ENCODE measurements around the gene PRG2.
A peak's percentile ranks its signal among the peaks of the same experiment; 100 is the strongest.

Gene PRG2

DNA sequence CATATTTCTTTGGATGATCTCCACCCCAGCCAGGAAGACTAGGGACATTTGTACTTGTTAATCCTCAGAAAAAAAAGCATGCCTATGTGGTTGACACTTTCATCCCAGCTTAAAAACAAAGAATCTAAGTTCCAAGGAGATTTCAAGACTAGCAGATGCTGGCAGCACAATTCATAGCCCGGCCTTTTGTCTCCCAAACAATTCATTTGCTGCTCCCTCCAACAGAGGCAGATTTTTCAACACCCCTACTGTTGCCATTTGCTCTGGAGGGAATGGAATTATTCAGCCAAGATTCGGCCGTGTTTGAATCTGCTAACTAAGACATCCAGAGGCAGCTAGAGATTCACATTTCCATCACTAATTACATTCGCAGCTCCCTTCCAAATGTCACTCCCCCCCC is 37.0 kb downstream of the PRG2 start:
- TF ChIP-seq, protein P1, sequence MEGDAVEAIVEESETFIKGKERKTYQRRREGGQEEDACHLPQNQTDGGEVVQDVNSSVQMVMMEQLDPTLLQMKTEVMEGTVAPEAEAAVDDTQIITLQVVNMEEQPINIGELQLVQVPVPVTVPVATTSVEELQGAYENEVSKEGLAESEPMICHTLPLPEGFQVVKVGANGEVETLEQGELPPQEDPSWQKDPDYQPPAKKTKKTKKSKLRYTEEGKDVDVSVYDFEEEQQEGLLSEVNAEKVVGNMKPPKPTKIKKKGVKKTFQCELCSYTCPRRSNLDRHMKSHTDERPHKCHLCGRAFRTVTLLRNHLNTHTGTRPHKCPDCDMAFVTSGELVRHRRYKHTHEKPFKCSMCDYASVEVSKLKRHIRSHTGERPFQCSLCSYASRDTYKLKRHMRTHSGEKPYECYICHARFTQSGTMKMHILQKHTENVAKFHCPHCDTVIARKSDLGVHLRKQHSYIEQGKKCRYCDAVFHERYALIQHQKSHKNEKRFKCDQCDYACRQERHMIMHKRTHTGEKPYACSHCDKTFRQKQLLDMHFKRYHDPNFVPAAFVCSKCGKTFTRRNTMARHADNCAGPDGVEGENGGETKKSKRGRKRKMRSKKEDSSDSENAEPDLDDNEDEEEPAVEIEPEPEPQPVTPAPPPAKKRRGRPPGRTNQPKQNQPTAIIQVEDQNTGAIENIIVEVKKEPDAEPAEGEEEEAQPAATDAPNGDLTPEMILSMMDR (IDR thresholded peaks at IDR 0.05): no peak
- Histone ChIP-seq H3K27me3 (no peaks in the 10 kb centered on the region), H3K4me1 (ENCODE audit: control insufficient read depth in 1 of 2, insufficient read depth in 1 of 2, low read depth in 1 of 2, low read length in 1 of 2) (peaks cover 0 to 8% of the 10 kb centered on the region in 2 experiments), H3K4me3 (ENCODE audit: low read depth in 1 of 2, low read length in 1 of 2) (no peak overlapping the region), H3K27ac (no peak overlapping the region), H3K9me3 (no peaks in the 10 kb centered on the region), H3K36me3 (no peaks in the 10 kb centered on the region)

DNA sequence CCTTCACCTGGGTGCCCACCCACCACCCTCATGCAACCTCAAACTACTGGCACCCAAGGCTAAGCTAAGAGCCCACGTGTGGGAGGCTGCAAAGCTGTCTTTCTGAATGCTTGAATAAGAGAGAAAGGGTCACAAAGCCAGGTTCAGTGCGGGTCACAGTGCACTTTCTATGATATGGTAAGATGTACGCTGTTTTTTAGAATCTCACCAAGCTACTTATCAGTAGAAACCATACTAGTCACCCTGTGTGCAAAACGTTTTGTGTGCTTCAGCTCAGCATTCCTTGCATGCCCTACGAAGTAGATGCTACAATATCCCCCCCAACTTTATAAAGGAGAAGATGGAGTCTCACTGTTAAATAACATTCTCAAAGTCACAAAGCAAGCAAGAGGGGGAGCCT is 37.4 kb downstream of the PRG2 start:
- no peaks in the 10 kb centered on the region for H3K36me3 ChIP-seq

DNA sequence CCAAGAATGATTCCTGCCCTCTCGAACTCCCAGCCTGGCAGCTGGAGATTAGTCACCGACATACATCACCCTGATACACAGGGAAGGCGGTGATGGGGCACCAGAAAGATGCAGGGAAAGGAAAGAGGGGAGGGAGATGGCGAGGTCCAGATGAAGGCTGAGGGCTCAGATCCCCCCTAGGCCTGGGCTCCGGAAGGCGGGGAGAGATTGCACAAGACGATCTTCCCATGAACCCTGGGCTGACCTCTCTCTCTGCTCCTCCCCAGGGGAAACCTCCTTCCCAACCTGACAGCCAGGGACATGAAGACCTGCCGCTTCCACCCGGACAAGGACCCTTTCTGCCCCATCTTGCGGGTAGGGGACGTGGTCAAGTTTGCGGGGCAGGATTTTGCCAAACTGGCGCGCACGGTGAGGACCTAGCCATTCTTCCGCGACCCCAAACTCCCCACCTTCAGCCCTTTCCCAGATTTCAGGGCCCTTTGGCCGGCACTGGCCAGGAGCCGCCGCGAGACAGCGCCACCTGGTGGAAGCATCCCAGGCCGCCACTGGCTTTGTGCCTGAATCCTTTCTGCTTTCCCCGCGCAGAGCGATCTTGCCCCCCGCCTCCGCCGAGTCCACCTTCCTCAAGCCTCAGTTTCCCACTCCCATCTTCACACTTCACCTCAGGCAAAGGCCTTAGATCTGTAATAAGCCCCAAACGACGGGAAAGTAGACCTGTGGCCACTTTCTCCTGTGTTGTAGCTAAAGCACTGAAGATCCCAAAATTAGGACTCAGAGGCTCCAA is 40.8 kb downstream of the PRG2 start:
- H3K9me3 ChIP-seq: no peaks in the 10 kb centered on the region
- peaks cover 0 to 6% of the 10 kb centered on the region in 2 experiments for H3K4me1 ChIP-seq (ENCODE audit: control insufficient read depth in 1 of 2, insufficient read depth in 1 of 2, low read depth in 1 of 2, low read length in 1 of 2)
- H3K27ac ChIP-seq: no peak overlapping the region
- H3K36me3 ChIP-seq: no peaks in the 10 kb centered on the region
- TF ChIP-seq, protein P1 (IDR thresholded peaks at IDR 0.05): peak; percentile 80
- no peak overlapping the region for H3K4me3 ChIP-seq (ENCODE audit: low read depth in 1 of 2, low read length in 1 of 2)
- H3K27me3 ChIP-seq: no peaks in the 10 kb centered on the region

More for the DNA sequence above, 37.4 kb downstream of the PRG2 start:
- Histone ChIP-seq H3K4me1 (ENCODE audit: control insufficient read depth in 1 of 2, insufficient read depth in 1 of 2, low read depth in 1 of 2, low read length in 1 of 2) (peaks cover 0 to 8% of the 10 kb centered on the region in 2 experiments), H3K4me3 (ENCODE audit: low read depth in 1 of 2, low read length in 1 of 2) (no peak overlapping the region), H3K27ac (no peak overlapping the region), H3K9me3 (no peaks in the 10 kb centered on the region), H3K27me3 (no peaks in the 10 kb centered on the region)
- TF ChIP-seq, protein P1 (IDR thresholded peaks at IDR 0.05): no peak

DNA sequence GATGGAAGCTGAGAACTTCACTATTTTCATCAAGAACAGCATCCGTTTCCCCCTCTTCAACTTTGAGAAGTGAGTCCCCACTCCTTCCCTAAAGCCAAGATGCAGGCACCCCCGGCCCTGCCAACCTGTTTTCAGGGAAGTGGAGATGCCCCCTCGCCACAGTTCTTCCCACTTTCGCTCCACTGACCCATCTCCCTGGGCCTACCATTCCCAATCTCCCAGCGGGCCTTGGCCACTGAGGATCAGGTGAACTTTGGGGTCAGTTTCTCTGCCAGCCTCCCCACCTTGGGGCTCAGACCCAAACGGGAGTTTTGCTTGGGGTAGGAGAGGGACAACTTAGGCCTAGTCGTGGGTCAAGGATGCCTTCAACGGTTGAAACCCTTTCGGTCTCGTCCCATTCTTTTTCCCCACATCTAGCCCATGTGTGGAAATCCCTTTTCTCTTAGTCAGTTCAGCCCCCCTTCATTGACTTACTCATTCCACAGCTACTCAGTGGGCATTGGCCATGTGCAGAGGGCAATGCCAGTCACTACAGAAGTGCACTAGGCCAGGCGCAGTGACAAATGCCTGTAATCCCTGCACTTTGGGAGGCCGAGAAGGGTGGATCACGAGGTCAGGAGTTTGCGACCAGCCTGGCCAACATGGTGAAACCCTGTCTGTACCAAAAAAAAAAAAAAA is 41.7 kb downstream of the PRG2 start:
- TF ChIP-seq, protein P1 (IDR thresholded peaks at IDR 0.05): no peak
- H3K9me3 ChIP-seq: no peaks in the 10 kb centered on the region
- no peak overlapping the region for H3K27ac ChIP-seq
- no peak overlapping the region for H3K4me3 ChIP-seq (ENCODE audit: low read depth in 1 of 2, low read length in 1 of 2)
- H3K36me3 ChIP-seq: no peaks in the 10 kb centered on the region
- H3K27me3 ChIP-seq: no peaks in the 10 kb centered on the region
- H3K4me1 ChIP-seq (ENCODE audit: control insufficient read depth in 1 of 2, insufficient read depth in 1 of 2, low read depth in 1 of 2, low read length in 1 of 2): peaks cover 0 to 6% of the 10 kb centered on the region in 2 experiments

DNA sequence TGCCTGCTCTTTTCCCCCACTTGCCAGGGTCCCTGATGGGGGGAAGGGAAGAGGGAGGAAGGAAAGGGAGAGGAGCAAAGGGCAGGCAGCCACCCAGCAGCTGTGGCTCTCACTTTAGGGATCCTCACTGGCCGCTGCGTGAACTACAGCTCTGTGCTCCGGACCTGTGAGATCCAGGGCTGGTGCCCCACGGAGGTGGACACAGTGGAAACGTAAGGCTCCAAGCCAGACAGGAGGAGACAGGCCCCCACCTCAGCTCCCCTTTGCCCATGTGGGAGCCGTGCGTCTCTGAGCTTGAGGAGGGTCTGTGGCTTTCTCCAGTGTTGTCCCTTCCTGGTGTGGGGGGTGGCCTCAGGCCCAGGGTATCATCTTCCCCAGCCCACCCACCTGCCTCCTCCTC is 42.4 kb downstream of the PRG2 start:
- TF ChIP-seq, protein P1 (IDR thresholded peaks at IDR 0.05): no peak
- H3K4me1 ChIP-seq (ENCODE audit: control insufficient read depth in 1 of 2, insufficient read depth in 1 of 2, low read depth in 1 of 2, low read length in 1 of 2): peaks cover 0 to 6% of the 10 kb centered on the region in 2 experiments
- H3K4me3 ChIP-seq (ENCODE audit: low read depth in 1 of 2, low read length in 1 of 2): no peak overlapping the region
- H3K9me3 ChIP-seq: no peaks in the 10 kb centered on the region
- H3K36me3 ChIP-seq: no peaks in the 10 kb centered on the region
- no peaks in the 10 kb centered on the region for H3K27me3 ChIP-seq
- H3K27ac ChIP-seq: no peak overlapping the region

All from neutrophil (primary cell).